Left ventricle myocardium inferior (tissue), 1 donor: Measurements from ENCODE around the gene RAB5A. TPM values are rescaled to one million over a fixed set of nuclear protein-coding genes. Genes with fewer than 3 reads are reported as not detected.
"Not testable (repeated sequence)": the region's sequence is repeated elsewhere in the genome, so short reads cannot be mapped to it uniquely, and the experiment has no call there.

Experiments used
- DNase-seq: peaks from one replicate; pipeline ENCODE4 v3.0.0-alpha.2; 2020
- H3K27ac ChIP-seq: fragments of 200-600 bp; replicated peaks from 2 replicates; pipeline ENCODE4 v1.8.0; 2021
- H3K27me3 ChIP-seq: fragments of 200-600 bp; 2 replicates; pipeline ENCODE4 v1.8.0; 2021; ENCODE audit warnings: low read depth
- H3K36me3 ChIP-seq: fragments of 200-600 bp; 2 replicates; pipeline ENCODE4 v1.8.0; 2021
- H3K4me1 ChIP-seq: fragments of 200-600 bp; 2 replicates; pipeline ENCODE4 v1.8.0; 2021
- H3K4me3 ChIP-seq: fragments of 200-600 bp; 2 replicates; pipeline ENCODE4 v1.8.0; 2021; ENCODE audit warnings: mild to moderate bottlenecking, moderate library complexity
- H3K9me3 ChIP-seq: fragments of 200-600 bp; replicated peaks from 2 replicates; pipeline ENCODE4 v1.8.0; 2021
- intact Hi-C: fragments of 100-400 bp; cut with micrococcal nuclease; formaldehyde crosslinking; loops from one replicate; pipeline ENCODE4 v1.11.0; 2022
- total RNA-seq: library from RNA; stranded (reverse); fragmentation: NEBNext Ultra II Directional; extraction: Animal tissue kit (Norgen Biotek cat#: 25700); gene quantifications from one replicate; pipeline ENCODE4 v1.2.1, GENCODE V29; 2021
- TF ChIP-seq, protein P1 (sequence below): fragments of 200-600 bp; IDR thresholded peaks from 2 replicates; pipeline ENCODE4 v1.8.0; 2021; ENCODE audit warnings: antibody characterized with exemption, mild to moderate bottlenecking, borderline replicate concordance
- donor health status: DM: no; HTN: yes; CAD: no; lungs with severe emphysema.

RAB5A gene
- total RNA-seq, 1 donor from 2014 or later, result 52.0 TPM

GRCh38 chr3:20013396-20013795, 66.5 kb downstream of the RAB5A start:
- intact Hi-C loops, result no loop called here
- DNase-seq, result no peak
- H3K27ac ChIP-seq, result no peak overlapping the region
- no peak overlapping the region for H3K4me3 ChIP-seq
- H3K27me3 ChIP-seq, result no peaks in the 10 kb centered on the region
- TF ChIP-seq, protein P1, sequence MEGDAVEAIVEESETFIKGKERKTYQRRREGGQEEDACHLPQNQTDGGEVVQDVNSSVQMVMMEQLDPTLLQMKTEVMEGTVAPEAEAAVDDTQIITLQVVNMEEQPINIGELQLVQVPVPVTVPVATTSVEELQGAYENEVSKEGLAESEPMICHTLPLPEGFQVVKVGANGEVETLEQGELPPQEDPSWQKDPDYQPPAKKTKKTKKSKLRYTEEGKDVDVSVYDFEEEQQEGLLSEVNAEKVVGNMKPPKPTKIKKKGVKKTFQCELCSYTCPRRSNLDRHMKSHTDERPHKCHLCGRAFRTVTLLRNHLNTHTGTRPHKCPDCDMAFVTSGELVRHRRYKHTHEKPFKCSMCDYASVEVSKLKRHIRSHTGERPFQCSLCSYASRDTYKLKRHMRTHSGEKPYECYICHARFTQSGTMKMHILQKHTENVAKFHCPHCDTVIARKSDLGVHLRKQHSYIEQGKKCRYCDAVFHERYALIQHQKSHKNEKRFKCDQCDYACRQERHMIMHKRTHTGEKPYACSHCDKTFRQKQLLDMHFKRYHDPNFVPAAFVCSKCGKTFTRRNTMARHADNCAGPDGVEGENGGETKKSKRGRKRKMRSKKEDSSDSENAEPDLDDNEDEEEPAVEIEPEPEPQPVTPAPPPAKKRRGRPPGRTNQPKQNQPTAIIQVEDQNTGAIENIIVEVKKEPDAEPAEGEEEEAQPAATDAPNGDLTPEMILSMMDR, result no peak
- no peaks in the 10 kb centered on the region for H3K9me3 ChIP-seq
- no peaks in the 10 kb centered on the region for H3K36me3 ChIP-seq
- H3K4me1 ChIP-seq, result no peaks in the 10 kb centered on the region

- no peaks in the 10 kb centered on the region for H3K27me3 ChIP-seq
- TF ChIP-seq, protein P1, result no peak
- intact Hi-C loops, result no loop called here
Measured at GRCh38 chr3:20015525-20015924, 68.6 kb downstream of the RAB5A start.

GRCh38 chr3:20016076-20016475, 69.2 kb downstream of the RAB5A start:
- H3K9me3 ChIP-seq, H3K27ac ChIP-seq, H3K4me3 ChIP-seq, H3K36me3 ChIP-seq, DNase-seq, H3K27me3 ChIP-seq, intact Hi-C loops, H3K4me1 ChIP-seq: not testable (repeated sequence)

More at GRCh38 chr3:20015525-20015924, 68.6 kb downstream of the RAB5A start:
- Histone ChIP-seq H3K27ac (no peak overlapping the region), H3K36me3 (no peaks in the 10 kb centered on the region), H3K4me3 (no peak overlapping the region), H3K9me3 (no peaks in the 10 kb centered on the region), H3K4me1 (no peaks in the 10 kb centered on the region)
- DNase-seq, result no peak

- TF ChIP-seq, protein P1, result no peak
- no peak for DNase-seq
- H3K36me3 ChIP-seq, result no peaks in the 10 kb centered on the region
- peak overlapping the region; percentile 73 for H3K27ac ChIP-seq
- H3K4me3 ChIP-seq, result no peak overlapping the region
- H3K4me1 ChIP-seq, result peaks cover 26% of the 10 kb centered on the region
- intact Hi-C loops, result loop anchor here (10.0 kb wide), 1 partner anchor 78 kb away; the partner anchor contains the start of gene RAB5A
- no peaks in the 10 kb centered on the region for H3K27me3 ChIP-seq
- no peaks in the 10 kb centered on the region for H3K9me3 ChIP-seq
Measured at GRCh38 chr3:20022954-20023622, 76.2 kb downstream of the RAB5A start.

DNA sequence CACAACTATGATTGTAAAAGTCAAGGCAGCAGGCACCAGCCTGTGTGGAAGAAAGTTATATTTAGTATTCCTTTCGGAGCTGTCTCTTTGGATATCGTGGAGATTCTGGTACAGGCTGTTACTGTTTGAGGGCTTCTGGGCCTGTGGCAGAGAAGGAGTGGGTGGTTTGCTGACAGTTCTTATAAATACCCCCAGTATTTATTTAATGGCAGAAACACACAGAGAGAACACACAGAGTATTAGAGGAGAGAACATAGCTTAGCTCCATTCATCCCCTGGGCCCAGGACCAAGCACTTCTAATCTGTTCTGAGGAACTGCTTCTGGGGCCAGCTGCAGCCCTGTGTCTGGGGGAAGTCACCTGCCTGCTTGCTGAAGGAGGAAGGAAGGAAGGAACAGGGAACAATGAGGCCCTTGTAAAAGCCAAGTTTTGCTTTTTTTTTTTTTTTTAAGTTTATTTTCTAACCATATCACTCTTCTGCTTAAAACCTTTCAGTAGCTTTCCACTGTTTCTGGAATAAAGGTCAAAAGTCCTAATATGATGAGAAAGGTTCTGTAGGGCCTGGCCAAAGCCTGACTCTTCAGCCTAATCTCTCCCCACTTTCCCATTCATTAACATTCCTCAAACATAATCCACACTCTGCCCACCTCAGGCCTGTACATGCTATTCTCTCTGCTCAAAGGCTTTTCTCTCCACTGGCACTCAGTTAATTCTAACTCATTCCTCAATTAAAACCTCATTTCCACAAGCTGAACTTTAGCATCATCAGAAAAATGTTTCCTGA, 76.9 kb downstream of the RAB5A start:
- Histone ChIP-seq H3K4me1 (peaks cover 26% of the 10 kb centered on the region), H3K4me3 (no peak overlapping the region), H3K27me3 (no peaks in the 10 kb centered on the region), H3K36me3 (no peaks in the 10 kb centered on the region), H3K9me3 (no peaks in the 10 kb centered on the region), H3K27ac (peak overlapping the region; percentile 73)
- TF ChIP-seq, protein P1, result no peak
- DNase-seq, result peak; percentile 34
- intact Hi-C loops, result loop anchor here (10.0 kb wide), 1 partner anchor 79 kb away; the partner anchor contains the start of gene RAB5A

GRCh38 chr3:20027136-20027535, 80.2 kb downstream of the RAB5A start:
- no peak for DNase-seq
- no peaks in the 10 kb centered on the region for H3K36me3 ChIP-seq
- no peaks in the 10 kb centered on the region for H3K9me3 ChIP-seq
- H3K4me3 ChIP-seq, result no peak overlapping the region
- no peaks in the 10 kb centered on the region for H3K27me3 ChIP-seq
- TF ChIP-seq, protein P1, result no peak
- peaks cover 26% of the 10 kb centered on the region for H3K4me1 ChIP-seq
- H3K27ac ChIP-seq, result no peak overlapping the region
- intact Hi-C loops, result loop anchor here (10.0 kb wide), 1 partner anchor 82 kb away; the partner anchor contains the start of gene RAB5A
